GM12864 (cell line): Measurements from ENCODE around the gene RBMS3.

Source experiments
- DNase-seq: peaks from one replicate; pipeline ENCODE4 v3.0.0-alpha.2; 2011; ENCODE audit warnings: low read depth
- H3K4me3 ChIP-seq: 2 replicates; pipeline ENCODE4 v1.5.1; 2011; ENCODE audit warnings: mild to moderate bottlenecking, low read depth, low read length, control low read depth
- CTCF ChIP-seq: IDR thresholded peaks from 2 replicates; pipeline ENCODE4 v1.5.1; 2011; ENCODE audit warnings: low read depth, mild to moderate bottlenecking, moderate library complexity, low read length, control low read depth, inconsistent platforms; ENCODE audit errors: missing control alignments

Gene RBMS3

GRCh38 chr3:29759411-29760225 is 478.7 kb downstream of the RBMS3 start:
- no peak overlapping the region for H3K4me3 ChIP-seq
- TF ChIP-seq CTCF = no peak
- no peak for DNase-seq

GRCh38 chr3:29760226-29760685 is 479.4 kb downstream of the RBMS3 start:
- no peak for TF ChIP-seq CTCF
- DNase-seq = no peak
- H3K4me3 ChIP-seq = no peak overlapping the region

GRCh38 chr3:29761517-29761916 is 480.6 kb downstream of the RBMS3 start:
- no peak overlapping the region for H3K4me3 ChIP-seq
- no peak for TF ChIP-seq CTCF
- no peak for DNase-seq

- TF ChIP-seq CTCF = no peak
These were observed 482.2 kb downstream of the RBMS3 start for GRCh38 chr3:29763115-29763514.

GRCh38 chr3:29764041-29764440 is 483.2 kb downstream of the RBMS3 start:
- DNase-seq = no peak
- H3K4me3 ChIP-seq = no peak overlapping the region
- no peak for TF ChIP-seq CTCF

More at GRCh38 chr3:29763115-29763514, 482.2 kb downstream of the RBMS3 start:
- DNase-seq = no peak
- H3K4me3 ChIP-seq = no peak overlapping the region

- H3K4me3 ChIP-seq = no peak overlapping the region
- TF ChIP-seq CTCF = peak; percentile 7
- DNase-seq = no peak
These were observed 483.9 kb downstream of the RBMS3 start for GRCh38 chr3:29764603-29765254.
